Mesodermal cell (in vitro differentiated cells): Measurements from ENCODE around the gene FTH1.
A peak's percentile ranks its signal among the peaks of the same experiment; 100 is the strongest.

Experiments used
- H3K27ac ChIP-seq: 2 replicates; pipeline ENCODE4 v1.7.0; 2013; ENCODE audit warnings: mild to moderate bottlenecking, low read depth, low read length, moderate library complexity; ENCODE audit not compliant: severe bottlenecking
- H3K36me3 ChIP-seq: 2 replicates; pipeline ENCODE4 v1.7.1; 2013; ENCODE audit warnings: mild to moderate bottlenecking, low read length, moderate library complexity; ENCODE audit not compliant: control insufficient read depth, insufficient read depth
- H3K4me1 ChIP-seq: one replicate; pipeline ENCODE4 v1.7.1; 2013; ENCODE audit warnings: mild to moderate bottlenecking, low read length; ENCODE audit not compliant: insufficient read depth, control insufficient read depth, poor library complexity, severe bottlenecking
- H3K4me3 ChIP-seq: 2 replicates; pipeline ENCODE4 v1.7.0; 2013; ENCODE audit warnings: low read length, control low read depth, mild to moderate bottlenecking; ENCODE audit not compliant: insufficient read depth, poor library complexity, severe bottlenecking; ENCODE audit errors: extremely low read depth
- H3K9me3 ChIP-seq: 2 replicates; pipeline ENCODE4 v1.7.1; 2013; ENCODE audit warnings: mild to moderate bottlenecking, low read length, moderate library complexity; ENCODE audit not compliant: control insufficient read depth
- WGBS, 2 experiments: methylation state at CpG; one replicate each; pipeline ENCODE4 v1.1.5; 2013; ENCODE audit warnings: missing lambda C conversion rate in 2 of 2; ENCODE audit not compliant: insufficient coverage in 2 of 2; 5-methylcytosine and 5-hydroxymethylcytosine counted together

The FTH1 gene

GRCh38 chr11:61976813-61977475 lies 9.5 kb upstream of the FTH1 start:
- H3K4me3 ChIP-seq: no peak overlapping the region
- no peak overlapping the region for H3K27ac ChIP-seq
- H3K4me1 ChIP-seq: peaks cover 11% of the 10 kb centered on the region
- H3K36me3 ChIP-seq: no peaks in the 10 kb centered on the region
- H3K9me3 ChIP-seq: no peaks in the 10 kb centered on the region
- WGBS, 2 experiments: 78 to 79% methylated on average over 5 of the region's 7 CpGs

GRCh38 chr11:61976420-61976800 lies 9.0 kb upstream of the FTH1 start:
- Histone ChIP-seq H3K9me3 (no peaks in the 10 kb centered on the region), H3K27ac (no peak overlapping the region), H3K4me1 (peaks cover 15% of the 10 kb centered on the region), H3K36me3 (no peaks in the 10 kb centered on the region), H3K4me3 (no peak overlapping the region)
- 90 to 91% methylated on average over 4 to 8 of the region's 8 CpGs for WGBS, 2 experiments

GRCh38 chr11:61975638-61976419 lies 8.4 kb upstream of the FTH1 start:
- no peaks in the 10 kb centered on the region for H3K9me3 ChIP-seq
- H3K27ac ChIP-seq: no peak overlapping the region
- 92% methylated on average over 9 to 14 of the region's 15 CpGs for WGBS, 2 experiments
- H3K36me3 ChIP-seq: no peaks in the 10 kb centered on the region
- peaks cover 17% of the 10 kb centered on the region for H3K4me1 ChIP-seq
- no peak overlapping the region for H3K4me3 ChIP-seq

- H3K27ac ChIP-seq: no peak overlapping the region
- WGBS, 2 experiments: 77 to 88% methylated on average over 9 of the region's 14 CpGs
- peaks cover 17% of the 10 kb centered on the region for H3K4me1 ChIP-seq
- H3K9me3 ChIP-seq: no peaks in the 10 kb centered on the region
- no peaks in the 10 kb centered on the region for H3K36me3 ChIP-seq
- H3K4me3 ChIP-seq: no peak overlapping the region
Observed at GRCh38 chr11:61974766-61975631, 7.6 kb upstream of the FTH1 start.

GRCh38 chr11:61973476-61974162 lies 6.2 kb upstream of the FTH1 start:
- H3K27ac ChIP-seq: no peak overlapping the region
- WGBS, 2 experiments: 87 to 91% methylated on average over 6 to 9 of the region's 10 CpGs

GRCh38 chr11:61972672-61973475 lies 5.4 kb upstream of the FTH1 start:
- Histone ChIP-seq H3K27ac (peak overlapping the region; percentile 90), H3K9me3 (no peaks in the 10 kb centered on the region), H3K4me3 (no peak overlapping the region), H3K4me1 (peaks cover 20% of the 10 kb centered on the region), H3K36me3 (no peaks in the 10 kb centered on the region)
- WGBS, 2 experiments: 81 to 97% methylated on average over 9 to 10 of the region's 11 CpGs

More at GRCh38 chr11:61973476-61974162, 6.2 kb upstream of the FTH1 start:
- H3K36me3 ChIP-seq: no peaks in the 10 kb centered on the region
- H3K4me1 ChIP-seq: peaks cover 18% of the 10 kb centered on the region
- H3K4me3 ChIP-seq: no peak overlapping the region
- no peaks in the 10 kb centered on the region for H3K9me3 ChIP-seq

- no peak overlapping the region for H3K4me3 ChIP-seq
- H3K9me3 ChIP-seq: no peaks in the 10 kb centered on the region
- no peaks in the 10 kb centered on the region for H3K36me3 ChIP-seq
- H3K27ac ChIP-seq: peak overlapping the region; percentile 90
- WGBS, 2 experiments: 63 to 93% methylated on average over 3 to 5 of the region's 7 CpGs
- H3K4me1 ChIP-seq: peaks cover 20% of the 10 kb centered on the region
Observed at GRCh38 chr11:61972112-61972671, 4.8 kb upstream of the FTH1 start.

- no peaks in the 10 kb centered on the region for H3K9me3 ChIP-seq
- peaks cover under 1% of the 10 kb centered on the region for H3K36me3 ChIP-seq
- H3K4me3 ChIP-seq: no peak overlapping the region
- WGBS, 2 experiments: 69 to 78% methylated on average over 8 to 13 of the region's 16 CpGs
- H3K4me1 ChIP-seq: peaks cover 20% of the 10 kb centered on the region
- H3K27ac ChIP-seq: peak overlapping the region; percentile 77
Observed at GRCh38 chr11:61971248-61972111, 4.0 kb upstream of the FTH1 start.
